Measurements from ENCODE around the gene SLAMF6.
"Not testable (repeated sequence)": the region's sequence is repeated elsewhere in the genome, so short reads cannot be mapped to it uniquely, and the experiment has no call there.

SLAMF6 gene

DNA sequence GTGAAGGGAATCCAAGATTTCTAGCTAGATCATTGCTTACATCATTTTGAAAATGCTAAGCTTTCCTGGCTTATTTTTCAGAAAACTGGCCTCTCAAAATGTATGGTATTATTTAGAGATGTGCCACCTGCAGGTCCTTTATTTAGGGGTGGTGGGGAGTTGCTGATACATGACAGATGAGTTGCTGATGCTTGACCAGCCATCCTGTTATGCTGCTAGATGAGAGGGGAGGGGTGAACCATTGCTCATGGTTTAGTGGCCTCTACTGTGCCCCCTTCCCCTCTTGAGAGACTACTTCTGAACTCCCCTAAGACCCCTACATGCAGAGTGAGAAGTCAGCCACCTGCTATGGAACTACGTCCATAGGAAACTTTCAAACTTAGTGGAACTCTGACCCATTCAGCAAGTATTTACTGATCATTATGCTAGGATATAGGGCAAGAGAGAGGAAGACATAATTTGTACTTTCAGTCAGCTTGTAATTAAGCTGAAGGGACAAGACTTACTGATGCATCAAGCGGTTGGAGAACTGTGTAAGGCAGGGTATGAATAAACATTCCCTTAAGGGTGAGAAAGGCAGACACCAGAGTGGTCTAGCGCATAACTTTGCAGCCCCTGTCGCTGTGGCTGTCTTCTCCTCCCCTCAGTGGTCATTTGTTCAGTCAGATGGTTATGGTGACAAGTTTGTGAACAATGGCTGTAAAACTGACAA is 34.6 kb downstream of the SLAMF6 start:
- H3K9me3 ChIP-seq (ENCODE audit: low read length) = no peaks in the 10 kb centered on the region
- H3K4me1 ChIP-seq (ENCODE audit: insufficient read depth, low read length) = no peaks in the 10 kb centered on the region
- no peaks in the 10 kb centered on the region for H3K27me3 ChIP-seq (ENCODE audit: insufficient read depth, low read length)
- no peaks in the 10 kb centered on the region for H3K36me3 ChIP-seq (ENCODE audit: insufficient read depth, low read length)
- H2AFZ ChIP-seq (ENCODE audit: low read depth, low read length) = no peak overlapping the region
- H3K4me3 ChIP-seq (ENCODE audit: low read length) = no peak overlapping the region

- Histone ChIP-seq H3K4me1 (ENCODE audit: insufficient read depth, low read length) (no peaks in the 10 kb centered on the region), H3K36me3 (ENCODE audit: insufficient read depth, low read length) (no peaks in the 10 kb centered on the region), H2AFZ (ENCODE audit: low read depth, low read length) (no peak overlapping the region), H3K27me3 (ENCODE audit: insufficient read depth, low read length) (no peaks in the 10 kb centered on the region), H3K9me3 (ENCODE audit: low read length) (peaks cover 2% of the 10 kb centered on the region), H3K4me3 (ENCODE audit: low read length) (no peak overlapping the region)
Measured at GRCh38 chr1:160486453-160486852, 36.6 kb downstream of the SLAMF6 start.

DNA sequence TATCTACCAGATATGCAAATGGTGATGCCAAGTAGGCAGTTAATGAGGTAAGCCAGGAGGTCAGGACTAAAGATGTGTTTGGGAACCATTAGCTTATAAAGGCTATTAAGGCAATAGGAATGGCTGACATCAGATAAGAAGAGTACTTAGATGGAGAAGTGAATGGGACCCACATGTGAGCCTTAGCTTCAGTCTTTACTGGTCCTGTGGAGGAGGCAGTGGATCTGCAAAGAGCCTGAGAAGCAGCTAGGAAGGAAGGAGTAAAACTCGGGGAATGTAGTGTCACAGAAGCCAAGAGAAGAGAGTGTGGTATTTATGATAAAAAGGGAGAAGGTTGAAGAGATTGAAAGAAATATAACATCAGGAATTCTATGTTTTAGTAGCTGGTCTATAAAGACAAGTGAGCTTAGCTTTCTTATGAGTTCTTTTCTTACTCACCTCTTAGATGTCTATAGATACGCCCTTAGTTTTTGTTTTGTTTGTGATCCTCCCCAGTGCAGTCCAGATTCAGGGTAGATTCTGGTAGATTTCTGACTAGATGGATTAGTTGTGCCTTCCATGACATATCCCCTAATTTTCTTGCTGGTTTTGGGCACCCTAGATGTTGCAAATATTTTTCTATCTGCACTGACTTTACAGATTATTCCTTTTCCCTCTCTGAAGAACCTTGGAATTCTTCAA is 39.4 kb downstream of the SLAMF6 start:
- Histone ChIP-seq H2AFZ (ENCODE audit: low read depth, low read length) (no peak overlapping the region), H3K9me3 (ENCODE audit: low read length) (peaks cover 2% of the 10 kb centered on the region), H3K4me1 (ENCODE audit: insufficient read depth, low read length) (no peaks in the 10 kb centered on the region), H3K36me3 (ENCODE audit: insufficient read depth, low read length) (no peaks in the 10 kb centered on the region), H3K27me3 (ENCODE audit: insufficient read depth, low read length) (no peaks in the 10 kb centered on the region), H3K4me3 (ENCODE audit: low read length) (no peak overlapping the region)

DNA sequence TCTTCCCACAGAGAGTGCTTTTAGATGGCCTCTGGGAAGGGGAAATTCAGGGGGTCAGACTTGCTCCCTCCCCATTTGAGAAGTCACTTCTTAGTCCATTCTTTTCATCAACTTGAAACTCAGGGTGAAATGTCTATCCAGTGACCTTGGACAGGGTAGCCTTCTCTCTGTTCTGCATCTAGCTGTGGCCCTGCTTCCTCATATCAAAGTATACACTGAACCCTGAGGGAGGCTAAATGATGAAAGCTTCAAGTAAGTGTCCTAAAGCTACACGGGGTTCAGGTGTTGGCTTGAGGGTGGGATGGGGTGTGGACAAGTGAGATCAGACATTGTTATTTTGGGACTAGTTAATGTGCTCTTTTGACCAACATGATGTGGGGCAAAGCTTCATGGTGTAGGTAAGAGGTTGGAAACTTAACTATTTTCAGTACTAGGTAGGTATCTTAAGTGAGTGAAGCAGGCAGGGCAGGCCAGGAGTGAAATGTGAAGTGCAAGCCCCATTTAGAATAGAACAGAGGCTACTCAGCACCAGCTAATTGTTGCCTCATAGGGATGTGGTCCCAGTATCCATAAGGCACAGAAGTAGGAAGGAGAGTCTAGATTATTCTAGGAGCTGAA is 41.0 kb downstream of the SLAMF6 start:
- no peaks in the 10 kb centered on the region for H3K4me1 ChIP-seq (ENCODE audit: insufficient read depth, low read length)
- H3K36me3 ChIP-seq (ENCODE audit: insufficient read depth, low read length) = no peaks in the 10 kb centered on the region
- H2AFZ ChIP-seq (ENCODE audit: low read depth, low read length) = no peak overlapping the region
- no peaks in the 10 kb centered on the region for H3K27me3 ChIP-seq (ENCODE audit: insufficient read depth, low read length)
- no peak overlapping the region for H3K4me3 ChIP-seq (ENCODE audit: low read length)
- H3K9me3 ChIP-seq (ENCODE audit: low read length) = peaks cover 2% of the 10 kb centered on the region

DNA sequence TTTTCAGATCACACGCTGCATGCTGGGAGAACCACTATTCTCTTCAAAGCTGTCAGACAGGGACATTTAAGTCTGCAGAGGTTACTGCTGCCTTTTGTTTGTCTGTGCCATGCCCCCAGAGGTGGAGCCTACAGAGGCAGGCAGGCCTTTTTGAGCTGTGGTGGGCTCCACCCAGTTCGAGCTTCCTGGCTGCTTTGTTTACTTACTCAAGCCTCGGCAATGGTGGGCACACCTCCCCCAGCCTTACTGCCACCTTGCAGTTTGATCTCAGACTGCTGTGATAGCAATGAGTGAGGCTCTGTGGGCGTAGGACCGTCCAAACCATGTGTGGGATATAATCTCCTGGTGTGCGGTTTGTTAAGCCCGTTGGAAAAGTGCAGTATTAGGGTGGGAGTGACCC is 42.3 kb downstream of the SLAMF6 start:
- not testable (repeated sequence) for H3K4me3 ChIP-seq (ENCODE audit: low read length); H3K36me3 ChIP-seq (ENCODE audit: insufficient read depth, low read length); H2AFZ ChIP-seq (ENCODE audit: low read depth, low read length); H3K4me1 ChIP-seq (ENCODE audit: insufficient read depth, low read length); H3K27me3 ChIP-seq (ENCODE audit: insufficient read depth, low read length); H3K9me3 ChIP-seq (ENCODE audit: low read length)

DNA sequence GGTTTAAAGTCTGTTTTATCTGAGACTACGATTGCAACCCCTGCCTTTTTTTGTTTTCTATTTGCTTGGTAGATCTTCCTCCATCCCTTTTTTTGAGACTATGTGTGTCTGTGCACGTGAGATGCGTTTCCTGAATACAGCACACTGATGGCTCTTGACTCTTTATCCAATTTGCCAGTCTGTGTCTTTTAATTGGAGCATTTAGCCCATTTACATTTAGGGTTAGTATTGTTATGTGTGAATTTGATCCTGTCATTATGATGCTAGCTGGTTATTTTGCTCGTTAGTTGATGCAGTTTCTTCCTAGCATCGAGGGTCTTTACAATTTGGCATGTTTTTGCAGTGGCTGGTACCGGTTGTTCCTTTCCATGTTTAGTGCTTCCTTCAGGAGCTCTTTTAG is 44.0 kb downstream of the SLAMF6 start:
- not testable (repeated sequence) for H3K27me3 ChIP-seq (ENCODE audit: insufficient read depth, low read length); H3K4me3 ChIP-seq (ENCODE audit: low read length); H2AFZ ChIP-seq (ENCODE audit: low read depth, low read length); H3K4me1 ChIP-seq (ENCODE audit: insufficient read depth, low read length); H3K36me3 ChIP-seq (ENCODE audit: insufficient read depth, low read length); H3K9me3 ChIP-seq (ENCODE audit: low read length)

GRCh38 chr1:160474392-160475242 is 48.4 kb downstream of the SLAMF6 start:
- H3K36me3 ChIP-seq (ENCODE audit: insufficient read depth, low read length) = no peaks in the 10 kb centered on the region
- H3K9me3 ChIP-seq (ENCODE audit: low read length) = no peaks in the 10 kb centered on the region
- peaks cover 8% of the 10 kb centered on the region for H3K27me3 ChIP-seq (ENCODE audit: insufficient read depth, low read length)
- H3K4me1 ChIP-seq (ENCODE audit: insufficient read depth, low read length) = peaks cover 6% of the 10 kb centered on the region
- H2AFZ ChIP-seq (ENCODE audit: low read depth, low read length) = no peak overlapping the region
- no peak overlapping the region for H3K4me3 ChIP-seq (ENCODE audit: low read length)

- Histone ChIP-seq H3K9me3 (ENCODE audit: low read length) (no peaks in the 10 kb centered on the region), H3K4me1 (ENCODE audit: insufficient read depth, low read length) (peaks cover 6% of the 10 kb centered on the region), H2AFZ (ENCODE audit: low read depth, low read length) (no peak overlapping the region), H3K36me3 (ENCODE audit: insufficient read depth, low read length) (no peaks in the 10 kb centered on the region), H3K27me3 (ENCODE audit: insufficient read depth, low read length) (peaks cover 10% of the 10 kb centered on the region), H3K4me3 (ENCODE audit: low read length) (no peak overlapping the region)
Measured at GRCh38 chr1:160472112-160472511, 50.9 kb downstream of the SLAMF6 start.

- Histone ChIP-seq H2AFZ (ENCODE audit: low read depth, low read length) (no peak overlapping the region), H3K4me1 (ENCODE audit: insufficient read depth, low read length) (peaks cover 6% of the 10 kb centered on the region), H3K27me3 (ENCODE audit: insufficient read depth, low read length) (peaks cover 10% of the 10 kb centered on the region), H3K9me3 (ENCODE audit: low read length) (no peaks in the 10 kb centered on the region), H3K36me3 (ENCODE audit: insufficient read depth, low read length) (no peaks in the 10 kb centered on the region), H3K4me3 (ENCODE audit: low read length) (no peak overlapping the region)
Measured at GRCh38 chr1:160471253-160471652, 51.8 kb downstream of the SLAMF6 start.

DNA sequence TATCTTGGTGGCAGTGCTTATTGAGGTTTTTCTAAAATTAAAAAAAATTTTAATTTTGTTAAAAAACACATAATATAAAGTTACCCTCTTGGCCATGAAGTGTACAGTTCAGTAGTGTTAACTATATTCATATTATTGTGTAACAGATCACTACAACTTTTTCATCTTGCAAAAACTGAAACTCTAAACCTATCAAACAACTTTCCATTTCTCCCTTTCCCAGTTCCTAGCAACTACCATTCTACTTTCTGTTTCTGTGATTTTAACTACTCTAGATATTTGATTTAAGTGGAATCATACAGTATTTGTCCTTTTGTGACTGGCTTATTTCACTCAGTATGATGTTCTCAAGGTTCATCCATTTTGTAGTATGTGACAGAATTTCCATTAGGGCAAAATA is 55.5 kb downstream of the SLAMF6 start:
- peaks cover 6% of the 10 kb centered on the region for H3K4me1 ChIP-seq (ENCODE audit: insufficient read depth, low read length)
- peaks cover 10% of the 10 kb centered on the region for H3K27me3 ChIP-seq (ENCODE audit: insufficient read depth, low read length)
- no peak overlapping the region for H3K4me3 ChIP-seq (ENCODE audit: low read length)
- H3K36me3 ChIP-seq (ENCODE audit: insufficient read depth, low read length) = no peaks in the 10 kb centered on the region
- H3K9me3 ChIP-seq (ENCODE audit: low read length) = no peaks in the 10 kb centered on the region
- H2AFZ ChIP-seq (ENCODE audit: low read depth, low read length) = no peak overlapping the region

- Histone ChIP-seq H2AFZ (ENCODE audit: low read depth, low read length) (no peak overlapping the region), H3K27me3 (ENCODE audit: insufficient read depth, low read length) (peaks cover 10% of the 10 kb centered on the region), H3K9me3 (ENCODE audit: low read length) (no peaks in the 10 kb centered on the region), H3K4me3 (ENCODE audit: low read length) (no peak overlapping the region), H3K36me3 (ENCODE audit: insufficient read depth, low read length) (no peaks in the 10 kb centered on the region), H3K4me1 (ENCODE audit: insufficient read depth, low read length) (peaks cover 6% of the 10 kb centered on the region)
Measured at GRCh38 chr1:160466961-160467360, 56.1 kb downstream of the SLAMF6 start.

DNA sequence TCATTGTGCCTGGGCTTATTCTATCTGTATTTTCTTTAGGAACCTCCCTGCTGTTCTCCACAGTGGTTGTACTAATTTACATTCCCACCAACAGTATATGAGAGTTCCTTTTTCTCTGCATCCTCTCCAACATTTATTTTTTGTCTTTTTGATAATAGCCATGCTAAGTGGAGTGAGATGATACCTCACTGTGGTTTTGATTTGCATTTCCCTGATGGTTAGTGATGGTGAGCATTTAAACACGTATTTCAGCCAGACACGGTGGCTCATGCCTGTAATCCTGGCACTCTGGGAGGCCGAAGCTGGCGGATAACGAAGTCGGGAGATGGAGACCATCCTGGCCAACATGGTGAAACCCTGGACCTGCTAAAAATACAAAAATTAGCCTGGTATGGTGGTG is 57.9 kb downstream of the SLAMF6 start:
- Histone ChIP-seq H3K4me1 (ENCODE audit: insufficient read depth, low read length) (peaks cover 3% of the 10 kb centered on the region), H3K27me3 (ENCODE audit: insufficient read depth, low read length) (peaks cover 5% of the 10 kb centered on the region), H3K4me3 (ENCODE audit: low read length) (no peak overlapping the region), H3K9me3 (ENCODE audit: low read length) (no peaks in the 10 kb centered on the region), H3K36me3 (ENCODE audit: insufficient read depth, low read length) (no peaks in the 10 kb centered on the region), H2AFZ (ENCODE audit: low read depth, low read length) (no peak overlapping the region)
